Measurements from ENCODE around the gene KIAA0513.

GRCh38 chr16:85034591-85035433 lies 7.2 kb downstream of the KIAA0513 start:
- no peak for TF ChIP-seq CTCF (IDR thresholded peaks at IDR 0.05; ENCODE audit: low read depth, low read length)
- TF ChIP-seq POLR2A (IDR thresholded peaks at IDR 0.05; ENCODE audit: extremely low read depth, insufficient read length) = no peak
